ENCODE data around the gene SBNO2.

GRCh38 chr19:1067341-1067957 is 106.6 kb downstream of the SBNO2 start:
- no peak for TF ChIP-seq POLR2A (IDR thresholded peaks at IDR 0.05)
- no peak for TF ChIP-seq CTCF (IDR thresholded peaks at IDR 0.05)

All from right lobe of liver (tissue), 4 donors.